GM10847 (cell line): Measurements from ENCODE around the gene CCDC149.

Experiments used
- POLR2A ChIP-seq: IDR thresholded peaks from 2 replicates; pipeline ENCODE4 v1.6.1; 2011; ENCODE audit not compliant: insufficient read length; ENCODE audit errors: extremely low read depth

The CCDC149 gene

GRCh38 chr4:24912252-24913118, at the start of gene CCDC149:
TSS of gene CCDC149 (minus strand) at chr4:24913042. CDS start at chr4:24912864, 178 bp downstream.
- no peak for TF ChIP-seq POLR2A

GRCh38 chr4:24957886-24958285, 45.0 kb upstream of the CCDC149 start:
- TF ChIP-seq POLR2A = no peak

- TF ChIP-seq POLR2A = no peak
These were observed 43.9 kb upstream of the CCDC149 start for GRCh38 chr4:24956763-24957162.

- no peak for TF ChIP-seq POLR2A
These were observed 43.2 kb upstream of the CCDC149 start for GRCh38 chr4:24956091-24956490.

GRCh38 chr4:24952667-24953066, 39.8 kb upstream of the CCDC149 start:
- TF ChIP-seq POLR2A = no peak

GRCh38 chr4:24949970-24950369, 37.1 kb upstream of the CCDC149 start:
- no peak for TF ChIP-seq POLR2A

GRCh38 chr4:24937917-24938281, 25.1 kb upstream of the CCDC149 start:
- TF ChIP-seq POLR2A = no peak

GRCh38 chr4:24937176-24937916, 24.5 kb upstream of the CCDC149 start:
- TF ChIP-seq POLR2A = no peak

GRCh38 chr4:24935856-24936255, 23.0 kb upstream of the CCDC149 start:
- no peak for TF ChIP-seq POLR2A

GRCh38 chr4:24934311-24934710, 21.5 kb upstream of the CCDC149 start:
- TF ChIP-seq POLR2A = no peak

- TF ChIP-seq POLR2A = no peak
These were observed 20.9 kb upstream of the CCDC149 start for GRCh38 chr4:24933684-24934275.

GRCh38 chr4:24932515-24933225, 19.8 kb upstream of the CCDC149 start:
- no peak for TF ChIP-seq POLR2A

- TF ChIP-seq POLR2A = no peak
These were observed 17.3 kb upstream of the CCDC149 start for GRCh38 chr4:24930151-24930550.

- no peak for TF ChIP-seq POLR2A
These were observed 15.9 kb upstream of the CCDC149 start for GRCh38 chr4:24928708-24929107.

GRCh38 chr4:24927049-24927448, 14.2 kb upstream of the CCDC149 start:
- TF ChIP-seq POLR2A = no peak
